COLO668 (cell line): ENCODE results near the gene GAPDHS.

ENCODE experiments used
- DNase-seq: peaks from one replicate; lab custom pipeline; 2025; ENCODE audit not compliant: unreplicated experiment; lab: John Stamatoyannopoulos, UW

GAPDHS gene

DNA sequence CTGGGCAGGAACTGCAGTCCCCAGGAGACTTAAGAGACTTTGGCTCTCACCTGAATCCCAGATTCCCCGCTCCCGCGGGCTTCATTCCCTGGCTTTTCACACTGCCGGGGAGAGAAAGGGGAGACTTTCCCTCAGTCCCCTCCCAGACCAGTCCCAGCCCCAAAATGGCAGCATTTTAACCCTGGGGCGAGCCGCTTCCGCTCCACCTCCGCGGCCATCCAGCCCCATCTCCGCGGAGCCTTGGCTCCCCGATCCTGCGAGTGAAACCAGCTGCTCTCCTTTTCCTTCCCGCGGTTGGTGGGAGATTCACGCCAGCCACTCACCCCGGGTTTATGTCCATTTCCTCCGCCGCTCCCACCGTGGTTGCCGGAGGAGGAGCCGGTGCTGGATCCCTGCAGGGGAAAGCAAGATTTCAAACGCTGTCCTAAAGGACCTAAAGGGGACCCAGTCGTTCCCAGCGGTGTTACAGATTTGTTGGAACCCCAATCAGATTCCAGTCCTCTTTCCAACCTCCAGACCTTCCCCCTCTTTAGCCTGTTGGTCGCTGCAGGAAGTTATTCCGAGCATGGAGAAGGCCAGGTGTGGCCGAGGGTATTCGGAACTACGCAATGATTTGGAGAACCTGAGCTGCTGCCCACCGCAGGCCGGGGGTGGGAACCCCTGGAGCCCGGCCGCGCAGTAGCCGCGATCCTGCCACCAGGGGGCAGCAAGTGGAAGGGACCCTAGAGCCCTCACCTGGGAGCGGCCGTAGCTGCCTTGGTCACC is 23.2 kb upstream of the GAPDHS start:
- peak; percentile 89 for DNase-seq

DNA sequence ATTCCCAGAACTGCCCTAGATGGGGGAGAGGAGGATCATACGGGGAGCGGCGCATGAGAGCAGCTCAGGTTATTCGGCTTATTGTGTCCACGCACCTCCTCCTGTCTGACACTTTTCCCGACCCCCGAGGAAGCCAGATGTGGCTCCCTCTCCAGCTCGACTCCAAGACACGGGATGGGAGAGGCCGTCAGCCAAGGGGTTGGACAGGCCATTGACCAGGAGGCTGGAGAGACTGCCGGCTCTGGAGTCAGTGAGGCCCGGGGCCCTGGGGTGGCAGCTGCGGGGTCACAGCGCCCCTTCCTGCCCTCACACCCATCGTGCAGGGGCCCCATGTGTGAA is 22.7 kb upstream of the GAPDHS start:
- no peak for DNase-seq

DNA sequence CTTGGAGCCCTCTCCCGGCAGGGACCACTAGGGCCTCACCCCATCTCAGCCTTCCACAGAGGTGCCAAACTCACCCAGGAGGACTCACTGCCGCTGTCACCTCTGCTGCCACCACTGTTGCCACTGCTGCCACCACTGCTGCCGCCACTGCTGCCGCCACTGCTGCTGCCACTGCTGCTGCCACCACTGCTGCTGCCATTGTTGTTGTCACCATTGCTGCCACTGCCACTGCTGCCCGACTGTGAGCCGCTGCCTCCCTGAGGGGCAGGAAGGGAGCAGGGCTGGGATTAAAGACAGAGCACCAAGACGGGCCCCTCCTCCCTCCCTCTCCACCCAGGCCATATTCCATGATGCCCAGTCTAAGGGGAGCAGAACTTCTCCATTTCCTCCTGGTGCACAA is 21.9 kb upstream of the GAPDHS start:
- no peak for DNase-seq

DNA sequence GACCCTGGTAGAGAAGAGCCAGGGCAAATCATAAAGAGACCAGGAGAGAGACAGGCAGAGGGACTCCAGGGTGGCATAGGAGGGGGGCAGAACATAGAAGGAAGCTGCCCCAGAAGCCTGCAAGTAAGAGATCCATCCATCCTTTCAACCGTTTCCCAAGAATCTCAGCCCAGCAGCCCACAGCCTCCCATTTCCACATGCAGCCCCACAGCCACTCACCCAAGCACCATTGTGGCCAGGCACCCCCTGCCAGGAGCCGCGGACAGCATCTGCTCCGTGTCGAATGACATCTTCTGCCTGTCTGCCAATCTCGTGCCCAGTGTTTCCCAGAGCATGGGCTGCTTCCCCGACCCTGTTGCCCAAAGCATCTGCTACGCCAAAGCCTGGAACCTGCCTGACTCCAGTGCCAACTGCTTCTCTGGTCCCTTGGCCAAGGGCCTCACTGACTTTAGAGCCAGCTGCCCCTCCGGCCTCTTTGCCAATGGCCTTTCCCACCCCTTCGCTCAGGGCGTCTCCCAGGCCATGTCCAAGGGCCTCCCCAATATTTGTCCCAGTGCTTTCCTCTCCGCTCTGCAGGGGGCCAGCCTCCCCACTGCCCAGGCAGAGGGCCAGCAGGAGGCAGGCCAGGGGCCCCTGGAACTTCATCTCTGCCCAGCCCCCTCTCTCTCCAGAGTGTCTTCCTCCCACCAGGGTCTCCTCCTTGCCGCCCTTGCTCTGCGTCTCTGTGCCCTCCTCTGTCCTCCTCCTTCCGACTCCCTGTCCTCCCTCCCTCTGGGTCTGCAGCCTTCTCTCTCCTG is 20.2 kb upstream of the GAPDHS start:
- no peak for DNase-seq

DNA sequence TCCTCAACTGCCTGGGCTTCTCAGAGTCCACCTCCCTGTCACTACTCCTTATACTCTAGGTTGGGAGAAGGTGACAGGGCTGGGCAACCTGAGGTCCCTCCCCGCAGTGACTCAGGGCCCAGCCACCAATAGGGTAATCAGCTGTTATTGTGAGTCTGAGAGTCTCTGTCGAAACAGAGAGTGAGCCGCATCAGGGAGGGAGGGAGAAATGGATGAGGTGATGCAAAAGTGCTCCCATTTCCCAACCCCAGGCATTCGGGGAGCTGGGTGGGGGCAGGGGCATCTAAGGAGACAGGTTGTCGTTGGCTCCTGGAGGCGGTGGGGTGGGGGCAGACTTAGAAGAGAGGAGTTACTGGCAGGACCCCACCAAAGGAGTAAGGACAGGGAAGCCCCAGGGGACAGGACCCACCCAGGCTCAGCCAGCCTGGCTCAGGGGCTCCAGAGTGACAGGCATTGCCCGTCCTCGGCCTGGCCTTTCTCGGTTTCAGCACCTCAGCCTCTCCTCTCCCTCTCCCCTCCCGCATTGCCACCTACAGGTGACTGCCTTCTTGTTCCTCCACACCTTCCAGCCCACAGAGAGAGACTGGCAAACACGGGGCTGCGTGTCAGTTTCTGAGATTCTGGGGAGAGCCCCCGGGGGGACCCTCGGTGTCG is 19.5 kb upstream of the GAPDHS start, which contains the start of gene DMKN:
Gene DMKN (minus strand): TSS at position 22 of the 654 bp plus-strand sequence. CDS start 174 bp downstream, outside the sequence.
- DNase-seq, result peak; percentile 23

DNA sequence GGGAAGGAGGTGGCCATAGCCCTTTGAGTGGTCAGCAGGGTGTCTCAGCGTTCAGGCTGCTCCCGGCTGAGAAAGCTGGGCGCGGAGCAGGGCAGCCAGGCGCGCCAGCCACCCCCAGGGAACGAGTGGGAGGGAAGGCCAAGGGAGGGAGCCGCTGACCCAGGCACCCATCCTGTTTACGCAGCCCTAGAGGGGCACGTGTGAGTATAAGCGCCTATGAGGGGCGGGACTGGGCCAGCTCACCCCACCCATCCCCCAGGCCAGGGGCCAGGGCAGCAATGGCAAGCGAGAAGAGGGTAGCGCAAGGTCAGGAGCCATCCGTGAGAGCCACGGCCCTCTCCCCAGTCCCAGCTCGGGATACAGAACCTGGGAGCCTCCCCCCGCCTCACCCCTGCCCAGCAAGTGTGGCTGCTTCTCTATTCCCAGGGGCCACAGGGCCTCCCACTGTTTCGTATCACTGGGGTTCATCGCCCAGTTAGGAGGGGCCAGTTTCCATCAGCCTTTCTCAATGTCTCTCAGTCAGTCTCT is 18.9 kb upstream of the GAPDHS start:
- peak; percentile 23 for DNase-seq

DNA sequence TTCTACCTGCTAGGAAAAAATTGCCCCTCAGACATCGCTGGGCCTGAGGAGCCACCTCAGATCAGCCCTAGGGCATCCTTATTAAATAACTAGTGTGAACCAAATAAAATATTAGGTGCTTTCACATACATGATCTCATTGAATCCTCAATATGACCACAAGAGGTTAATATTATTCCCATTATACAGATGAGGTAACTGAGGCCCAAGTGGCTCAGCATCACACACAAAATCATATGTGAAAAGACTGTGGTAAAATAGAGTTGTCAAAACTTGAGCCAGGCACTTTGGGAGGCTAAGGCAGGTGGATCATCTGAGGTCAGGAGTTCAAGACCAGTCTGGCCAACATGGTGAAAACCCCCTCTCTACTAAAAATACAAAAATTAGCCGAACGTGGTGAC is 16.9 kb upstream of the GAPDHS start:
- no peak for DNase-seq

DNA sequence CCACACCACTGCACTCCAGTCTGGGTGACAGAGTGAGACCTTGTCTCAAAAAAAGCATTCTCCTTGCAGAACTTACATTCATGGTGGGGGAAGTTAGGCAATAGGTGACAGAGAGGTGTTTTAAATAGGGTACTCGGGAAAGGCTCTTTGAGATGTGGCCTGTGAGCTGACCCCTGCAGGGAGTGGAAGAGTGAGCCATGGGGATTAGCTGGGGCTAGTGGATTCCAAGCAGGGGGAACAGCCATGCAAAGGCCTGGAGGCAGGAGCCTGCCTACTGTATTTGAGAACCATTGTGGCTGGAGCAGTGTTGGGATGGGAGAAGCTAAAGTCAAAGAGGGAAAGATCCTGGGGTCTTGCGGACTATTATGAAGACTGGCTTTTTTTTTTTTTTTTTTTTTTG is 15.9 kb upstream of the GAPDHS start:
- no peak for DNase-seq

DNA sequence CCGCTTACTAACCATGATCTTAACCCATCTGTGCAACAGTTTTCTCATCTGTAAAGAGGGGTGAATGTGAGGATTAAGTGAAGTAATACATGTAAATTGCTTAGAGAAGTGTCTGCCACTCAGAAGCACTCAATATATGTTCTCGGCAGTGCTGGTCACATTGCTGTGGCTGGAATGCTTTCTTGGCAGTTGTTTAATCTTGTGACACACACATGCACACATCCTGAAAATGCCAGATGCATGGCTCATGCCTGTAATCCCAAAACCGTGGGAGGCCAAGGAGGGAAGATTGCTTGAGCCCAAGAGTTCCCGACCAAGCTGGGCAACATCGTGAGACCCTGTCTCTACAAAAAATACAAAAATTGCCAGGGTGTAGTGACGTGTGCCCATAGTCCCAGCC is 14.9 kb upstream of the GAPDHS start:
- DNase-seq, result no peak

DNA sequence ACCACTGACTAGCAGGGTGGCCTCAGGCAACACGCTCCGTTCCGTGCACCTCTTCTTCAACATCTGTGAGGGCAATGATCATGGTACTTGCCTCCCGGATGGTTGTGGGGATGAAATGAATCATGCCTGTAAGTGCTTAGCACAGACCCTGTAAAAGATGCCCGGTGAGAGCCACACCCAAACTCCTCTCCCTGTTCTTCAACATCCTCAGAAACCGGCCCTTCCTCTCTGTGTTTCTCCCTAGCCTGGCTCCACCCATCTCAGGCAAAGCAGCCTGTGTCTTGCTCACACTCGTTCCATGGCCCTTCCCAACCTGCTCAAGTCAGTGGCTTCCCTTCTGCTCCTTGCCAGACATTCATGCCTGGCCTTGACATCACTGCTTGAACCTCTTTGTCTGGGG is 14.0 kb upstream of the GAPDHS start:
- DNase-seq, result no peak

DNA sequence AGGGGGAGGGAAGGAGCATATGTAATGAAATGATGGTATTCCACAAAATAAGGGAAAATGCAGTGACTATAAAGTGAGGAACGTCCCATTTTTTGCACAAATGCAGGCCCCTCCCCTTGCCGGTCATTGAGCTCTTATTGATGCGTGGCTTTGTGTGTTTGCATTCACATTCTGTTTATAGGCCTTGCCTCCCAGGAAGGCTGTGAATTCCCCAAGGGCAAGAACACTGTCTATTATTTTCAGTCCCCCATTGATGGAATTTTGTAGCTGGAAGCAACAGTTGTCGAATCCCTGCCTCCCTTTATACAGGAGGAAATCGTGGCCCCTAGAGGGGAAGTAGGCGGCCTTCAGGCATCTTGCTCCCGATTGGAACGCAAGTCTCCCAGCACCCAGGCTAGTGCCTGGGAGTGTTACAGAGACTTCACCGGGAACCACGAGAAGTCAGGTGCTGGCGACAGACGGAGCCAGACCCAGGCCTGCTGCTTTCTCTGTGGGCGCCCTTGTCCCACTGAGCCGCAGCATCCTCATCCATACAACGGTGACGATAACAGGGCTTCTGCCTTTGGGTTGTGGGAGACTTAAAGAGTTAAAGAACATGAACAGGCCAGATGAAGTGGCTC is 12.0 kb upstream of the GAPDHS start:
- peak; percentile 10 for DNase-seq

DNA sequence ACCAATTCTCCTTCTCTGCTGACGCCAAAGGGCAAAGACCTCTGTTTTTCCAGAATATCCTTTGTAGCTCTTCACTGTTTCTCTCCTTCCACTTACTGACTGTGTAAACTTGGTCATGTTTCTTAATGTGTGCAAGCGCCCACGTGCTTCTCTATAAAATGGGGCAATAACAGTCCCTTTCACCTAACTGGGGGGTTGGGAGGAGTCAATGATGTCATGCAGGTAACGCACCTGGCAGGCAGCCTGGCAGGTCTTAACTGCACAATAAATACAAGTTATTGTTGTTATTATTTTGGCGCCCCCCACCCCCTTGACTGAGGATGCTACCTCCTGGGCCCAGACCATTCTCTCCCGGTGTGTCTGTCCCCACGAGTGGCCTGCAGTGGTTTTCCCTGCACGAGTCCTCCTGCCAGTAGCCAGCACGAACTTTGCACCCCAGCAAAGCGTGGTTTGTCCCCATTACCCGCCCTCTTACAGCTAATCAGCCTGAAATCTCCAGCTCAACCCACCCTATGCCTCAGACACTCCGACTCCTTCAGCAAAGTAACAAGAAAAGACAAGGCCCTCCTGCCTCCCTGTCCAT is 10.4 kb upstream of the GAPDHS start:
- DNase-seq, result no peak

DNA sequence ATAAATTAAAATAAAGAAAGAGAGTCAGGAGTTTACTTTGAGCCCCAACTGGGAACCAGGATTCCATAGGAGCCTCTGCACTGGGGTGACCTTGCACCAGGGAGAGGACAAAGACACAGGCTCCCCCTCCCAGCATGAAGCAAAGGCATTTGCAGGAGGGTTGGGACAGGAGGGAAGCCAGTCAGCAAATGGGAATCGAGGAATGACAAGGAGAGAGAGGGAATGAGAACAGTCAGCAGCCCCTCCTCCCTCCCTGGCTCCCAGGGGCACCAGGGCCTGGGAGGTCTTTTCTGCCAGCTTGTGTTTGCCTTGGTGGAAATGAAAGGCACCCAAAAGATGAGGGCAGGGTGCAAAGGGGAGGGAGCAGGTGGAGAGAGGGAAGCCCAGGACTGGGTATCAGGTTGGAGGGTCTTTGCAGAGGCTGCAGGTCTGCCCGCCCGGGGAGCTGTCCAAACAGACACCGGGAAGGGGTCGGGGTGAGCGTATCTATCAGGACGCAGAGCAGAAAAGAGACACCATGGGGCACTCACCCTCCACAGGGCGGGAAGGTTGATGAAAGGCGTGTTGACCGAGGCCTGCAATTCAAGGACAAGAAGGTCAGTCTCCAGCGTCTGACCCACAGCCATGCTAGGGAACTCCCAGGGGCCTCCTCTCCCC is 8.9 kb upstream of the GAPDHS start:
- no peak for DNase-seq

DNA sequence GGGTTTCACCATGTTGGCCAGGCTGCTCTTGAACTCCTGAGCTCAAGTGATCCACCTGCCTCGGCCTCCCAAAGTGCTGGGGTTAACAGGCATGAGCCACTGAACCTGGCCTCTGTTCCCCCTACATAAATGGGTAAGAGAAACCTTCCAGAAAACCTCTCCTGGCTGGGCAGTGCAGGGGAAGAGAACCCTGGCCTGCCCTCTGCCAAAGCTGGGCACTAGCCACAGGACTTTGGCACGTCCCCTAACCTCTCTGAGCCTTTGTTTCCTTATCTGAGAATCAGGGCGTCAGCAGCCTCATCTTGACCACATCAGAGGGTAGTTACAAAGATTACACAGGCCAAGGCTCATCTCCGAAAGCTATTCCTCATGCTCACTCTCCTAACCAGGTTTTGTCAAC is 7.4 kb upstream of the GAPDHS start:
- no peak for DNase-seq

DNA sequence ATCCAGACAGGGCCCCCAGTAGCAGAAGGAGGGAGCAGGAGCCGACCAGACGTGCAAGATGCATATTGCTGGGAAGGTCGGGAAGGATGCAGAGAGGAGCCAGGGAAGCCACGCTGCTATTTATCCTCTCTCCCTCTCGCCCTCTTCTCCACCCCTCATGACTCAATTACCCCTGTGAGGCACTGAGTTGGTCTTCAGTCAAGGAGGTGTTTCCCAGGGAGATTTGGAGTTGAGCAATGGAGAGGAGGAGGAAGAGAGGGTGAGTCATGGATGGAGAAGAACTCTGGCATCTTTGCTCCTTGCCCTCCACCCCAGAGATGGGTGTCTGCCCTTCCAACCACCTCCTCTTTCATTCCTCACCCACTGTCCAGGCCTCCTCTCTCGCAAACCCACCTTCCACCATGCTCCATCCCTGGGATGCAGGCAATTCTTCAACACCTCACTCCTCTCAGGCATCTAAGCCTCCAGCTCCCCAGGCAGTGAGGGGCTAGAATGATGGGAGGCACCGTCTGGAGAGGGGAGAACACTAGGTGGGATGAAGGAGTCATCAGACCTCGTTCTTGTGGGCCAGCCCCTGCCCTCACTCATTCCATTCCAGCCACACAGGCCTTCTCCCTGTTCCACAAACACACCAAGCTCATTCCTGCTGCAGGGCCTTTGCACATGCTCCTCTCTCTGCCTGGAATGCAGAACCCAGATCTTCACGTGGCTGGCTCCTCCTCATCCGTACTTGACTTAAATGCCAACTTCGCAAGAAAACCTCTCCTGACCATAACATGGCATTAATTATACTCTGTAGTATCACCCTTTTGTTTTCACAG is 4.8 kb upstream of the GAPDHS start, which contains the start of gene SBSN:
Gene SBSN (minus strand): TSS at position 94 of the 821 bp plus-strand sequence. CDS start 30 bp downstream, at position 64.
- DNase-seq, result no peak

DNA sequence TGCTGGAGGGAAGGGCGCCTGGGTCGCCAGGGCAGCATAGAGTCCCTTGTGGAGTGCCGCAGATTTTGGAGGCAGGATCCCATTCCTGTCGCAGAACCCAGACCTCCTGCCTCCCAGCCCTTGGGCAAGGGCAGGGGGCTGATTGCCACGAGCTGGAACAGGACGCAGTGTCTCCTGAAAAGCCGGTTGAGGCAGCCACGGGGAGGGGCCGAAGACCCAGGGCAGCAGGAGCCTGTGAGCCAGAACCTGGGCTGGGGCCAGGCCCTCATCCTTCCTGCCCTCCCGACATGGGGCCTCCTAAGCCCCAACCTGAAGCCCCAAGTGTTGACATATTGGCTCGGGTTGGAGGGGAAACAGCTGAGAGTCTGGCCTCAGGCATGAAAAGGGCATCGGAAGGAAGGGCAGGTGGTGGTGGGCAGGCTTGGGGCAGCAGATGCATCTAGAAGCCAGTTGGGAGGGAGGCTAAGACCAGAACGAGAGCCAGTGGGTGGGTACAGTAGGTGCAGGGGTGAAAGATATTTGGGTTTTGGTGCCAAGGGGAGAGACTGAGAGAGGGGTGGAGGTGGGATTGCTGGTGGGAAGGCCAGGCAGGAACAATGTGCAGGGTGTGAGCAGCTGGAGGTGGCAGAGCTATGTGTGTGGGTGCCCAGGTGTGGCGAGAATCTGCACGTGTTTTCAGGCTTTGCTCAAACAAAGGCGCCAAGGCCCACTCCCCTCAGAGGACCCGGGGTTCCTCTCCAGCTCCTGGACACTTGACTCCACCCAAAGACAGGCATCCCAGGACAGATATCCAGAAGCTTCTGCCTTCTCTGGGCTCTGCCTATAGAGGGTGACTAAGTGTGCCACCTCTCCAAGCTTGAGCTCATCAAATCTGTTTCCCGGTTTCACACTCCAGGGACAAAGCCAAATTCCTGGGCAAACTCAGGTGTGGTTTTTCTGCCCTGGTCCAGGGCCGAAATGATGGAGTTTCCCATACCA is 3.7 kb upstream of the GAPDHS start:
- peak; percentile 41 for DNase-seq

DNA sequence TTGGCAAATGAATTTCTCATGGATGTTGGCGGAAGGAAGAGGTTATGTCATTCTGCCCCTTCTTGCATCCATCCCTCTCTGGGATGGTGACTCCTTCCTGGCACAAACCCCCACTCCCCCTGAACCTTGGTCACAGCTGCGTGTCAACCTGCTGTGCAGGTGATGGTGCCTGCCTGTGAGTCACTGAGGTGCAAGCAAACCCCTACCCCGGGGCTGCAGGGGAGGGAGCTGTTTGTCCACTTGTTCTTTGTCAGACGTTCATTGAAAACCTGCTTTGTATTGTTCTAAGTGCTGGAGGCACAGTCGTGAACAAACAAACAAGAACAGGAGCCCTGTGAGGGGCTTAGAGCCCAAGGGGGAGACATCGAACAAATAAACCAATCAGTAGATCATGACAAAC is 2.0 kb upstream of the GAPDHS start:
- DNase-seq, result peak; percentile 83

DNA sequence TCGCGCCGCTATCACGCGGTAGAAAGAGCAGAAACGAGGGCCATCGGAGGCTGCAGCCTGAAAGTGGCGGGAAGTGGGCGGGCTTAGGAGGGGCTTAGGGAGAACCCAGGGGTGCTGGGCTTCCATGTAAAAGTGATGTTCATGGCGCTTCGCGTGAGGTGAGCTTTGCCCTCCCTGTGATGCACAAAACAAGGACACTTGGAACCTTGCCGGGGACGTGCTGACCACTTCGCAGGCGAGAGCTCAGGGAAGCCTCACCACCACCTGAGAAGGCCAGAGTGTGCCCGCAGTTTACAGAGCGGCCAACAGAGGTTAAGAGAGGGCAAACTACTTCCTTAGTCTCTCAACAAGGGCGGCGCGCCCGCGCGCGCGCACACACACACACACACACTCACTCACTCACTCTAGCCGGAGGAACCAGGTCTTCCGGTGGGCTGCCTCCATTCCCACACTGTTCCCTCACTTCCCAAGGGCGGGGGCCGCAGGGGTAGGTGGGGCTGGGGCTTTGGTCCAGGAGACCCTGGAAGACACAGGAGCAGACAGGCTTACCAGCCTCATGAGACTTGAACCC is 651 bp downstream of the GAPDHS start:
- peak; percentile 25 for DNase-seq
